ENCODE data around the gene MAP2K1.

MAP2K1 gene

DNA sequence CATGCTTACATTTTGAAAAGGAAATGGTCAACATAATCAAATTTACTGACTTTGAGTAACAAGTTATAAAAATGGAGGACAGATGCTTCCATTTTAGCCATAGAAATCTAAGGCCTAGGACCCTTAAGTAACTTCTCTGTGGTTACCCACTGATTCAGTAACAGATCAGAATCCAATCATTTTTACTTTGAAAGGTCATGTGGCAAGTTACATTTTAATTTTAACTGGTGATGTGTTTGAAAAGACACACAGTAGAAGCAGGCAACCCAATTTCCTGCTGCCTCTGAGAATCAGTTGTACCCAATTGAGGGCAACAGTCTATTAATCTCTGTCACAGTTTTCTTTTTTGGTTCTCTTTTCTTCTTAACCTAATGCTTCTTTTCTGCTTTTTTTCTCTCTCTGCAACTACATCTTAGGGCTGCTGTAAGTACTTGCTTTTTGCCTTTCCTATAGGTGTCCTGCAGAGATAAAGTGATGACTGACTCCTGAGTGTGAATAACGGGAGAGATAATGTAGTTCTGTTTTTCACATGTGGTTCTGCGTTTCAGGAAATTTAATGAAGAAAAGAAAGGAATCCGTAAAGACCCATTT lies 121.7 kb downstream of the MAP2K1 start:
- no peak for DNase-seq

- DNase-seq = no peak
These were observed 127.9 kb downstream of the MAP2K1 start for GRCh38 chr15:66514586-66514985.

GRCh38 chr15:66515901-66516322 lies 129.2 kb downstream of the MAP2K1 start:
- no peak for DNase-seq

DNA sequence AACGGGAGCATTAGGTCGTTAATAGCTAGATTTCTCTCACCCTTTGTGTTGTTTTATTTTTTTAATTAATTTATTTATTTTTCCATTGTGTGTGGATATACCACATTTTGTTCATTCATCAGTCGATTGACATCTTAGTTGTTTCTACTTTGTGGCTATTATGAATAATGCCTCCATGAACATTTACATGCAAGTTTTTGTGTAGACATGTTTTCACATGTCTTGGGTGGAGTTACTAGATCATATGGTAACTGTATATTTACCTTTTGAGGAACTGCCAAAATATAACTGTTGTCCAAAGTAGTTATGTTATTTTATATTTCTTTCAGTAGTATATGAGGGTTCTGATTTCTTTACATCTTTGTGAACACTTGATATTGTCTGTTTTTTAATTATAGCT lies 137.2 kb downstream of the MAP2K1 start:
- no peak for DNase-seq

DNA sequence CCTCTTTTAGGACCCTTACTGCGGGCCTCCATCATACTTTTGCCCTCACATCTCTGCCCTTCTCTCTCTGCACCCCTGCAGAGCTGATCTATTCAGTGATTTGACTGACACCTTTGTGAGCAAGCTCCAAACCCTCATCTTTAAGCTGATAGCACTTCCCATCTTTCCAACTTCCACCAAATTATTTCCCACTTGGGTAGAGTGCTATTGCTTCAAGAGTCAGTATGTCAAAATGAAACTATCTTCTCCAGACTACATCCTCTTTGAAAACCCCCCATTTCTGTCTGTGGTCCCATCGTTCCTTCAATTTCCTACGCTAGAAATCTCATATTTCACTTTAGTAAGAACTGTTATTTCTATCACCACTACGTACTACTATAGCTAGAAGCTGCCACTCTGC lies 138.1 kb downstream of the MAP2K1 start:
- DNase-seq = no peak

GRCh38 chr15:66535056-66535455 lies 148.3 kb downstream of the MAP2K1 start:
- no peak for DNase-seq

All from NCI-H2029 treated with DMSO at 0.1 percent for 48 hours (cell line).